H1 (cell line): ENCODE data around the gene PHLDA3. TPM values are rescaled to one million over a fixed set of nuclear protein-coding genes. Genes with fewer than 3 reads are reported as not detected.

Experiments
- CTCF ChIA-PET: fragments of 300-600 bp; sonication (Branson Sonifier 250); formaldehyde crosslinking; loops from one replicate; lab custom pipeline; 2021; ENCODE audit not compliant: partially characterized antibody; lab: Charles Lee
- POLR2A ChIA-PET: fragments of 300-600 bp; sonication (Branson Sonifier 250); formaldehyde crosslinking; loops from one replicate; lab custom pipeline; 2021; ENCODE audit warnings: inconsistent platforms; ENCODE audit not compliant: partially characterized antibody; lab: Charles Lee
- DNase-seq, 2 experiments: peaks; one replicate each; pipeline versions ENCODE4 v3.0.0 to v3.0.0-alpha.2; 2010 to 2022; ENCODE audit warnings: low spot score in 2 of 2, low read depth in 1 of 2, mixed read lengths in 1 of 2
- FAIRE-seq: peaks from 2 replicates; lab custom pipeline; 2011; peaks lifted over from hg19 to GRCh38; lab: Jason Lieb, UNC
- H2AFZ ChIP-seq: 2 replicates; pipeline ENCODE4 v1.8.1; 2012; ENCODE audit warnings: low read length, inconsistent platforms
- H2AK5ac ChIP-seq: 2 replicates; pipeline ENCODE4 v1.6.1; 2013; ENCODE audit warnings: low read depth, low read length
- H2BK120ac ChIP-seq: replicated peaks from 2 replicates; pipeline ENCODE3; 2013; ENCODE audit warnings: low read depth, low read length, inconsistent platforms
- H2BK12ac ChIP-seq: 2 replicates; pipeline ENCODE4 v1.6.1; 2013; ENCODE audit warnings: low read depth, low read length
- H2BK15ac ChIP-seq: 2 replicates; pipeline ENCODE4 v1.6.1; 2013; ENCODE audit warnings: low read length
- H2BK20ac ChIP-seq: 2 replicates; pipeline ENCODE4 v1.6.1; 2013; ENCODE audit warnings: low read length
- H2BK5ac ChIP-seq: 2 replicates; pipeline ENCODE4 v1.6.1; 2013; ENCODE audit warnings: low read depth, low read length
- H3K14ac ChIP-seq: 2 replicates; pipeline ENCODE4 v1.6.1; 2013; ENCODE audit warnings: inconsistent platforms; ENCODE audit not compliant: insufficient read length
- H3K18ac ChIP-seq: 2 replicates; pipeline ENCODE4 v1.6.1; 2013; ENCODE audit warnings: low read length; ENCODE audit errors: extremely low read depth
- H3K23ac ChIP-seq: 2 replicates; pipeline ENCODE4 v1.6.1; 2013; ENCODE audit warnings: inconsistent platforms; ENCODE audit not compliant: insufficient read length
- H3K23me2 ChIP-seq: 2 replicates; pipeline ENCODE4 v1.6.1; 2013; ENCODE audit warnings: low read depth, low read length
- H3K27ac ChIP-seq: 2 replicates; pipeline ENCODE4 v1.6.1; 2011; ENCODE audit warnings: low read depth, low read length, inconsistent platforms
- H3K27me3 ChIP-seq, 4 experiments: replicated peaks in 1 of 4; 1 replicate in 1 of 4; 2 replicates in 3 of 4; pipeline versions ENCODE4 v1.6.1 to v1.8.1; 2011 to 2013; ENCODE audit warnings: low read length in 3 of 4, mild to moderate bottlenecking in 3 of 4, inconsistent platforms in 2 of 4, mixed read lengths in 2 of 4, moderate library complexity in 1 of 4; ENCODE audit not compliant: control insufficient read depth in 3 of 4, insufficient read depth in 3 of 4; ENCODE audit errors: extremely low read depth in 1 of 4
- H3K36me3 ChIP-seq, 4 experiments: 2 replicates each; pipeline versions ENCODE4 v1.6.1 to v1.8.1; 2011 to 2013; ENCODE audit warnings: mild to moderate bottlenecking in 4 of 4, low read length in 3 of 4, moderate library complexity in 2 of 4, control low read depth in 1 of 4, inconsistent platforms in 1 of 4; ENCODE audit not compliant: insufficient read depth in 4 of 4, control insufficient read depth in 2 of 4
- H3K4ac ChIP-seq: replicated peaks from 2 replicates; pipeline ENCODE3; 2013; ENCODE audit warnings: low read length, low read depth, mixed read lengths, inconsistent platforms; ENCODE audit not compliant: insufficient read length
- H3K4me1 ChIP-seq, 4 experiments: replicated peaks in 1 of 4; 1 replicate in 1 of 4; 2 replicates in 3 of 4; pipeline versions ENCODE4 v1.6.1 to v1.8.1; 2011 to 2013; ENCODE audit warnings: low read length in 3 of 4, inconsistent platforms in 2 of 4, mixed read lengths in 1 of 4; ENCODE audit not compliant: insufficient read depth in 4 of 4, control insufficient read depth in 3 of 4
- H3K4me2 ChIP-seq, 2 experiments: 2 replicates each; pipeline versions ENCODE4 v1.6.1 to v1.8.1; 2011 to 2013; ENCODE audit warnings: low read depth in 2 of 2, low read length in 2 of 2, control low read depth in 1 of 2, inconsistent platforms in 1 of 2, mild to moderate bottlenecking in 1 of 2; ENCODE audit not compliant: insufficient read depth in 1 of 2
- H3K4me3 ChIP-seq, 4 experiments: fragments of 200-600, 300-600 bp in 1 of 4; sonication (generic), shearing (Covaris generic), sonication (Bioruptor Twin) in 1 of 4; 2 replicates each; pipeline versions ENCODE4 v1.5.1 to v1.8.1; 2011 to 2016; ENCODE audit warnings: low read length in 4 of 4, low read depth in 3 of 4, control low read depth in 2 of 4, inconsistent platforms in 2 of 4, mild to moderate bottlenecking in 2 of 4, mixed read lengths in 1 of 4, moderate library complexity in 1 of 4; ENCODE audit not compliant: insufficient read depth in 2 of 4; ENCODE audit errors: extremely low read depth in 1 of 4
- H3K56ac ChIP-seq: replicated peaks from 2 replicates; pipeline ENCODE3; 2013; ENCODE audit warnings: low read depth, mild to moderate bottlenecking, mixed read lengths, low read length, inconsistent platforms; ENCODE audit not compliant: insufficient read length
- H3K79me1 ChIP-seq: 2 replicates; pipeline ENCODE4 v1.6.1; 2013; ENCODE audit warnings: low read depth, low read length, control low read depth
- H3K79me2 ChIP-seq, 2 experiments: 2 replicates each; pipeline versions ENCODE4 v1.6.1 to v1.8.1; 2012 to 2013; ENCODE audit warnings: low read length in 2 of 2, mild to moderate bottlenecking in 2 of 2, inconsistent platforms in 1 of 2; ENCODE audit not compliant: insufficient read depth in 2 of 2, control insufficient read depth in 1 of 2
- H3K9ac ChIP-seq, 4 experiments: replicated peaks in 1 of 4; 1 replicate in 1 of 4; 2 replicates in 3 of 4; pipeline versions ENCODE4 v1.6.1 to v1.8.1; 2011 to 2013; ENCODE audit warnings: low read depth in 3 of 4, low read length in 3 of 4, control low read depth in 2 of 4, mild to moderate bottlenecking in 2 of 4, moderate library complexity in 2 of 4, inconsistent platforms in 1 of 4; ENCODE audit errors: extremely low read depth in 1 of 4
- H3K9me3 ChIP-seq, 2 experiments: 2 replicates each; pipeline versions ENCODE4 v1.6.1 to v1.8.1; 2012 to 2013; ENCODE audit warnings: mild to moderate bottlenecking in 2 of 2, moderate library complexity in 2 of 2, control low read depth in 1 of 2, inconsistent platforms in 1 of 2, low read depth in 1 of 2, low read length in 1 of 2, mixed read lengths in 1 of 2; ENCODE audit not compliant: insufficient read depth in 2 of 2
- H4K20me1 ChIP-seq, 2 experiments: replicated peaks in 1 of 2; 2 replicates each; pipeline versions ENCODE3 to v1.8.1; 2011 to 2013; ENCODE audit warnings: inconsistent platforms in 2 of 2, low read length in 2 of 2, mild to moderate bottlenecking in 1 of 2; ENCODE audit not compliant: insufficient read depth in 2 of 2, control insufficient read depth in 1 of 2
- H4K5ac ChIP-seq: 2 replicates; pipeline ENCODE4 v1.6.1; 2013; ENCODE audit warnings: low read length, low read depth, mixed read lengths, inconsistent platforms; ENCODE audit not compliant: insufficient read length
- H4K8ac ChIP-seq: 2 replicates; pipeline ENCODE4 v1.8.0; 2013; ENCODE audit warnings: mild to moderate bottlenecking, moderate library complexity, low read length, inconsistent platforms; ENCODE audit not compliant: insufficient read depth; ENCODE audit errors: extremely low read depth
- H4K91ac ChIP-seq: replicated peaks from 2 replicates; pipeline ENCODE3; 2013; ENCODE audit warnings: low read length, mixed read lengths, inconsistent platforms; ENCODE audit not compliant: insufficient read length
- ASH2L ChIP-seq: fragments of 200-600, 300-600 bp; sonication (generic); IDR thresholded peaks from one replicate; pipeline ENCODE4 v1.7.1; 2017; ENCODE audit warnings: low read length
- BCL11A ChIP-seq, 2 experiments: IDR thresholded peaks; one replicate each; pipeline ENCODE4 v1.6.1; 2011; ENCODE audit warnings: low read depth in 2 of 2, low read length in 2 of 2, mild to moderate bottlenecking in 2 of 2
- CBX8 ChIP-seq: fragments of 300-800, 300-1000 bp; sonication (generic); IDR thresholded peaks from 2 replicates; pipeline ENCODE4 v1.7.1; 2016; ENCODE audit warnings: low read depth, low read length, borderline replicate concordance
- EGR1 ChIP-seq: IDR thresholded peaks from 2 replicates; pipeline ENCODE4 v1.6.1; 2011; ENCODE audit warnings: low read depth, low read length, borderline replicate concordance
- FOSL1 ChIP-seq: IDR thresholded peaks from 2 replicates; pipeline ENCODE4 v1.6.1; 2011; ENCODE audit warnings: mild to moderate bottlenecking, low read depth, low read length, moderate library complexity; ENCODE audit not compliant: insufficient read depth
- HDAC2 ChIP-seq, 2 experiments: fragments of 300-600 bp in 1 of 2; sonication (generic) in 1 of 2; IDR thresholded peaks; 2 replicates each; pipeline ENCODE4 v1.6.1; 2011 to 2012; ENCODE audit warnings: low read depth in 2 of 2, low read length in 2 of 2, mild to moderate bottlenecking in 2 of 2, moderate library complexity in 2 of 2, borderline replicate concordance in 1 of 2, inconsistent platforms in 1 of 2
- POLR2A ChIP-seq, 2 experiments: IDR thresholded peaks; 1 replicate in 1 of 2; 2 replicates in 1 of 2; pipeline ENCODE4 v1.6.1; 2011; ENCODE audit warnings: low read depth in 2 of 2, low read length in 2 of 2, mild to moderate bottlenecking in 2 of 2; ENCODE audit errors: control extremely low read depth in 1 of 2
- POU5F1 ChIP-seq: IDR thresholded peaks from 2 replicates; pipeline ENCODE4 v1.6.1; 2011; ENCODE audit warnings: low read depth, mild to moderate bottlenecking, low read length, moderate library complexity
- WGBS, 2 experiments: shearing (Covaris generic) in 1 of 2; methylation state at CpG; one replicate each; pipeline versions ENCODE4 v1.1.6 to v1.1.7; 2013 to 2015; ENCODE audit warnings: low lambda C conversion rate in 2 of 2, mixed read lengths in 2 of 2, inconsistent platforms in 1 of 2, low coverage in 1 of 2, missing lambda C conversion rate in 1 of 2; ENCODE audit not compliant: insufficient replicate concordance in 2 of 2, insufficient coverage in 1 of 2, insufficient read length in 1 of 2; ENCODE audit errors: extremely low coverage in 1 of 2, missing lambda C conversion rate in 1 of 2; 5-methylcytosine and 5-hydroxymethylcytosine counted together
- polyA plus RNA-seq, 7 experiments: library from polyadenylated mRNA; depleted of rRNA in 3 of 7; stranded (reverse) in 5 of 7; unstranded in 2 of 7; fragments of >200 nt in 5 of 7; fragments of 200-250 nt in 2 of 7; gene quantifications; 1 replicate in 5 of 7; 2 replicates in 1 of 7; 4 replicates in 1 of 7; pipeline versions ENCODE4 v1.2.1 to v1.2.3, GENCODE V29; 2011 to 2013; ENCODE audit warnings: missing spikeins in 2 of 7, mixed read lengths in 2 of 7
- total RNA-seq: library from RNA; stranded (reverse); fragmentation: NEBNext Ultra II Directional; extraction: Animal tissue kit (Norgen Biotek cat#: 25700); gene quantifications from 2 replicates; pipeline ENCODE4 v1.2.1, GENCODE V29; 2021

Gene PHLDA3
- total and polyA plus RNA-seq, 2 of the 8 experiments (the other 6 are each of a cell fraction or from before 2014, with no cell fraction given), result 25.5 to 27.5 TPM

GRCh38 chr1:201429736-201430501, 39.1 kb downstream of the PHLDA3 start:
- no peak overlapping the region for H3K9ac ChIP-seq
- CTCF ChIA-PET, result interaction anchor here (1.1 to 2.4 kb wide), 6 partner anchors 9 to 83 kb away, joined by 3 to 9 read pairs (median 4); no protein-coding TSS in a partner anchor
- no peak for DNase-seq
- H2BK15ac ChIP-seq, result no peak overlapping the region
- no peak overlapping the region for H3K27ac ChIP-seq
- H2BK20ac ChIP-seq, result 0 out of 2 replicates have a peak overlapping the region, but pooled peaks have one; percentile 13
- WGBS, 2 experiments, result 88% methylated on average over 16 of the region's 18 CpGs; no CpG with 5 or more reads in 1 of the 2 experiments
- H3K14ac ChIP-seq, result no peak overlapping the region
- H3K4me2 ChIP-seq, result no peak overlapping the region
- H3K36me3 ChIP-seq, result no peaks in the 10 kb centered on the region
- no peak overlapping the region for H3K18ac ChIP-seq
- H2AK5ac ChIP-seq, result no peak overlapping the region
- TF ChIP-seq ASH2L (no peak), BCL11A (IDR thresholded peaks at IDR 0.05; ENCODE audit: low read depth in 2 of 2, low read length in 2 of 2) (no peak), FOSL1 (no peak), EGR1 (no peak), POLR2A (IDR thresholded peaks at IDR 0.05; ENCODE audit: control extremely low read depth in 1 of 2, low read depth in 2 of 2, low read length in 2 of 2) (no peak), CBX8 (no peak), HDAC2 (IDR thresholded peaks at IDR 0.05; ENCODE audit: borderline replicate concordance in 1 of 2, low read depth in 2 of 2, low read length in 2 of 2) (no peak), POU5F1 (no peak)
- TF ChIP-seq, all 59 proteins: peak for 0
- H4K5ac ChIP-seq, result no peak overlapping the region
- peak overlapping the region; percentile 28; the same call in 1 of the 2 replicates for H4K8ac ChIP-seq
- H3K9me3 ChIP-seq, result no peaks in the 10 kb centered on the region; a peak in 1 of 4 replicates
- H4K20me1 ChIP-seq, result no peaks in the 10 kb centered on the region
- no peak overlapping the region for H2BK120ac ChIP-seq
- H3K27me3 ChIP-seq, result no peaks in the 10 kb centered on the region
- no peaks in the 10 kb centered on the region for H3K79me2 ChIP-seq
- peak overlapping the region; percentile 73 for H4K91ac ChIP-seq
- no peak overlapping the region for H2BK5ac ChIP-seq
- H3K4ac ChIP-seq, result no peak overlapping the region
- H2BK12ac ChIP-seq, result no peak overlapping the region
- H2AFZ ChIP-seq, result no peak overlapping the region
- peak overlapping the region; percentile 18 for H3K56ac ChIP-seq
- H3K4me3 ChIP-seq, result no peak overlapping the region
- H3K4me1 ChIP-seq, result no peaks in the 10 kb centered on the region
- POLR2A ChIA-PET, result no interaction called here
- no peak for FAIRE-seq
- H3K79me1 ChIP-seq, result no peaks in the 10 kb centered on the region
- no peak overlapping the region for H3K23ac ChIP-seq
- no peaks in the 10 kb centered on the region for H3K23me2 ChIP-seq
